ENCODE data around the gene RPL10.
A peak's percentile ranks its signal among the peaks of the same experiment; 100 is the strongest.

The RPL10 gene

GRCh38 chrX:154397888-154398667 lies at the start of gene RPL10:
TSS of gene RPL10 (plus strand) at chrX:154398377. CDS start at chrX:154398520, 143 bp downstream.
- peak within 1 kb of the TSS; percentile 70 for H3K4me3 ChIP-seq (ENCODE audit: low read depth, low read length)
- DNase-seq (ENCODE audit: low read depth): peak; percentile 90

GRCh38 chrX:154348646-154349358 lies 49.4 kb upstream of the RPL10 start:
- DNase-seq (ENCODE audit: low read depth): no peak
- H3K4me3 ChIP-seq (ENCODE audit: low read depth, low read length): no peak overlapping the region

- no peak for DNase-seq (ENCODE audit: low read depth)
- no peak overlapping the region for H3K4me3 ChIP-seq (ENCODE audit: low read depth, low read length)
Measured at GRCh38 chrX:154349359-154349935, 48.7 kb upstream of the RPL10 start.

- no peak for DNase-seq (ENCODE audit: low read depth)
- no peak overlapping the region for H3K4me3 ChIP-seq (ENCODE audit: low read depth, low read length)
Measured at GRCh38 chrX:154349979-154350378, 48.2 kb upstream of the RPL10 start.

GRCh38 chrX:154350429-154351182 lies 47.6 kb upstream of the RPL10 start:
- no peak overlapping the region for H3K4me3 ChIP-seq (ENCODE audit: low read depth, low read length)

GRCh38 chrX:154351183-154352011 lies 46.8 kb upstream of the RPL10 start:
- H3K4me3 ChIP-seq (ENCODE audit: low read depth, low read length): no peak overlapping the region
- no peak for DNase-seq (ENCODE audit: low read depth)

More at GRCh38 chrX:154350429-154351182, 47.6 kb upstream of the RPL10 start:
- DNase-seq (ENCODE audit: low read depth): no peak

GRCh38 chrX:154352012-154352401 lies 46.2 kb upstream of the RPL10 start:
- DNase-seq (ENCODE audit: low read depth): no peak
- H3K4me3 ChIP-seq (ENCODE audit: low read depth, low read length): no peak overlapping the region

- H3K4me3 ChIP-seq (ENCODE audit: low read depth, low read length): no peak overlapping the region
- DNase-seq (ENCODE audit: low read depth): no peak
Measured at GRCh38 chrX:154352466-154352865, 45.7 kb upstream of the RPL10 start.

- H3K4me3 ChIP-seq (ENCODE audit: low read depth, low read length): no peak overlapping the region
- DNase-seq (ENCODE audit: low read depth): no peak
Measured at GRCh38 chrX:154353172-154353843, 44.9 kb upstream of the RPL10 start.

- DNase-seq (ENCODE audit: low read depth): no peak
- no peak overlapping the region for H3K4me3 ChIP-seq (ENCODE audit: low read depth, low read length)
Measured at GRCh38 chrX:154354013-154354412, 44.2 kb upstream of the RPL10 start.

- no peak for DNase-seq (ENCODE audit: low read depth)
- no peak overlapping the region for H3K4me3 ChIP-seq (ENCODE audit: low read depth, low read length)
Measured at GRCh38 chrX:154354516-154354915, 43.7 kb upstream of the RPL10 start.

GRCh38 chrX:154355094-154355775 lies 42.9 kb upstream of the RPL10 start:
- H3K4me3 ChIP-seq (ENCODE audit: low read depth, low read length): no peak overlapping the region
- DNase-seq (ENCODE audit: low read depth): no peak

GRCh38 chrX:154355776-154356140 lies 42.4 kb upstream of the RPL10 start:
- no peak overlapping the region for H3K4me3 ChIP-seq (ENCODE audit: low read depth, low read length)
- DNase-seq (ENCODE audit: low read depth): no peak

GRCh38 chrX:154356596-154356995 lies 41.6 kb upstream of the RPL10 start:
- no peak overlapping the region for H3K4me3 ChIP-seq (ENCODE audit: low read depth, low read length)

GRCh38 chrX:154357205-154357604 lies 41.0 kb upstream of the RPL10 start:
- H3K4me3 ChIP-seq (ENCODE audit: low read depth, low read length): no peak overlapping the region
- no peak for DNase-seq (ENCODE audit: low read depth)

More at GRCh38 chrX:154356596-154356995, 41.6 kb upstream of the RPL10 start:
- DNase-seq (ENCODE audit: low read depth): no peak

- no peak for DNase-seq (ENCODE audit: low read depth)
- H3K4me3 ChIP-seq (ENCODE audit: low read depth, low read length): no peak overlapping the region
Measured at GRCh38 chrX:154358011-154358410, 40.2 kb upstream of the RPL10 start.

GRCh38 chrX:154358829-154359228 lies 39.3 kb upstream of the RPL10 start:
- H3K4me3 ChIP-seq (ENCODE audit: low read depth, low read length): no peak overlapping the region
- DNase-seq (ENCODE audit: low read depth): no peak
